ENCODE measurements around the gene FAAP20. TPM values are rescaled to one million over a fixed set of nuclear protein-coding genes. Genes with fewer than 3 reads are reported as not detected.

The FAAP20 gene
- polyA plus RNA-seq, 1 donor from 2014 or later = 45.3 TPM

DNA sequence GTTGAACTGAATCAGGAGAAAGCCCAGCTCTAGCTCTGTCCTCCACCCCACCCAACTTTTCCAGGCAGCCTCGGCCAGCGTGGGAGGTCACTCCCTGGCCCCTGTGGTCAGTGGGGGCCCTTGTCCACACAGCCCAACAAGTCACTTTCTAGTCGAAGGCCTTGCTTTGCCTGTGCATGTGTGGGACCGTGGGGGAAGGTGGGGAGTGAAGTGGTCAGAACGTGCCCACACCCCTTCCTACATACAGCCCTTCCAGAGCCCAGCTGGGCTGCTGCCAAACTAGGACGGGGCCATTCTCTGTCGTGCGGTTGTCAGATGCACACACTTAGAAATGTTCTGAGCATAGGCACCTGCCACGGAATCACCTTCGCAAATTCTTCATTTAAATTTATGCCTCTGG lies 18.0 kb downstream of the FAAP20 start:
- H3K9me3 ChIP-seq (ENCODE audit: low read length) = no peaks in the 10 kb centered on the region
- H3K9ac ChIP-seq (ENCODE audit: low read length) = no peak overlapping the region
- H3K4me2 ChIP-seq (ENCODE audit: low read length) = no peak overlapping the region
- no peak overlapping the region for H3K27ac ChIP-seq (ENCODE audit: low read length)
- no peak overlapping the region for H3K4me3 ChIP-seq (ENCODE audit: low read length)
- H3K9me2 ChIP-seq (ENCODE audit: insufficient read depth, low read length) = no peaks in the 10 kb centered on the region
- TF ChIP-seq, protein P1, sequence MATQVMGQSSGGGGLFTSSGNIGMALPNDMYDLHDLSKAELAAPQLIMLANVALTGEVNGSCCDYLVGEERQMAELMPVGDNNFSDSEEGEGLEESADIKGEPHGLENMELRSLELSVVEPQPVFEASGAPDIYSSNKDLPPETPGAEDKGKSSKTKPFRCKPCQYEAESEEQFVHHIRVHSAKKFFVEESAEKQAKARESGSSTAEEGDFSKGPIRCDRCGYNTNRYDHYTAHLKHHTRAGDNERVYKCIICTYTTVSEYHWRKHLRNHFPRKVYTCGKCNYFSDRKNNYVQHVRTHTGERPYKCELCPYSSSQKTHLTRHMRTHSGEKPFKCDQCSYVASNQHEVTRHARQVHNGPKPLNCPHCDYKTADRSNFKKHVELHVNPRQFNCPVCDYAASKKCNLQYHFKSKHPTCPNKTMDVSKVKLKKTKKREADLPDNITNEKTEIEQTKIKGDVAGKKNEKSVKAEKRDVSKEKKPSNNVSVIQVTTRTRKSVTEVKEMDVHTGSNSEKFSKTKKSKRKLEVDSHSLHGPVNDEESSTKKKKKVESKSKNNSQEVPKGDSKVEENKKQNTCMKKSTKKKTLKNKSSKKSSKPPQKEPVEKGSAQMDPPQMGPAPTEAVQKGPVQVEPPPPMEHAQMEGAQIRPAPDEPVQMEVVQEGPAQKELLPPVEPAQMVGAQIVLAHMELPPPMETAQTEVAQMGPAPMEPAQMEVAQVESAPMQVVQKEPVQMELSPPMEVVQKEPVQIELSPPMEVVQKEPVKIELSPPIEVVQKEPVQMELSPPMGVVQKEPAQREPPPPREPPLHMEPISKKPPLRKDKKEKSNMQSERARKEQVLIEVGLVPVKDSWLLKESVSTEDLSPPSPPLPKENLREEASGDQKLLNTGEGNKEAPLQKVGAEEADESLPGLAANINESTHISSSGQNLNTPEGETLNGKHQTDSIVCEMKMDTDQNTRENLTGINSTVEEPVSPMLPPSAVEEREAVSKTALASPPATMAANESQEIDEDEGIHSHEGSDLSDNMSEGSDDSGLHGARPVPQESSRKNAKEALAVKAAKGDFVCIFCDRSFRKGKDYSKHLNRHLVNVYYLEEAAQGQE (IDR thresholded peaks at IDR 0.05; ENCODE audit: borderline replicate concordance) = no peak
- TF ChIP-seq EP300 (conservative IDR thresholded peaks at IDR 0.05; ENCODE audit: poor library complexity, severe bottlenecking) (no peak), RAD21 (conservative IDR thresholded peaks at IDR 0.05) (no peak), TAF1 (IDR thresholded peaks at IDR 0.05; ENCODE audit: low read depth) (no peak)
- no peaks in the 10 kb centered on the region for H3F3A ChIP-seq (ENCODE audit: insufficient read depth, low read length, poor library complexity, severe bottlenecking)
- H3K36me3 ChIP-seq (ENCODE audit: insufficient read depth, low read length) = no peaks in the 10 kb centered on the region
- no peak overlapping the region for H2AFZ ChIP-seq (ENCODE audit: low read depth, low read length)
- H3K79me2 ChIP-seq (replicated peaks; ENCODE audit: insufficient read depth, low read length) = no peaks in the 10 kb centered on the region
- H3K27me3 ChIP-seq (ENCODE audit: insufficient read depth, low read depth, low read length) = no peaks in the 10 kb centered on the region
- no peaks in the 10 kb centered on the region for H4K20me1 ChIP-seq (ENCODE audit: insufficient read depth)

DNA sequence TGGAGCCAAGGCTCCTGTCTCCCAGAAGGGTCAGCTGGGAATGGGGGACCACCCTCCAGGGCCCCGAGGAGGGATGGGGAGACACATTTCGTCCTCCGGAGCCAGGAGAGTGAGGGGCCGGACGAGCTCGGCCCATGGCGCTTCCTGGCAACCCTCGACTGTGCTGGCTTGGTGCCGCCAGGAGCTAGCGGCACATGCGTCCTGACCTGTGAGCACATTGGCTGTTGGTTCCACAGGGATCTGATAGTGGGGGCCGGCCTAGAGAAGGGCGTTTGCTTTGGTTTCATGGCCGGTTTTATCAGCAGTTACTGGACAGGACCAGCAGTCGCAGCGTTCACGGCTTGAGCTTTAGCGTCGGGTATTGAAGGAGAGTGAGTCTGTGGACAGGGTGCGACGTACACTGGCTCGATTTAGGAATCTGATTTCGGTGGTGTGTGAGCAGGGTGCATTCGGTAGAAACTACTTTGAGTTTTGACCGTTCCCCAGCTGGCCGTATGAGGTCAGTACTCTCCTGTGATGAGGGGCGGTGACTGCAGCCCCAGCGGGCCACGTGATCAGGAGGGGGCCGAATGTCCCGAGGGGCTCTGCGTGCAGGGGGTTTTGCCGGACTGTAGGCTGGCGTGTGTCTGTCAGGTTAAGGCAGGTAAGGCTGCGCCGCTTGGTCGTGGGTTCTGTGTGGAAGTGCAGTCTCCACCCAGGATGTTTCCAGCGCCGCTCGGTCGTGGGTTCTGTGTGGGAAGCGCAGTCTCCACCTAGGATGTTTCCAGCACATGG lies 18.7 kb downstream of the FAAP20 start:
- Histone ChIP-seq H3K27me3 (ENCODE audit: insufficient read depth, low read depth, low read length) (no peaks in the 10 kb centered on the region), H3K9me3 (ENCODE audit: low read length) (no peaks in the 10 kb centered on the region), H3K4me2 (ENCODE audit: low read length) (no peak overlapping the region), H3K9ac (ENCODE audit: low read length) (no peak overlapping the region), H3K9me2 (ENCODE audit: insufficient read depth, low read length) (no peaks in the 10 kb centered on the region), H3K79me2 (replicated peaks; ENCODE audit: insufficient read depth, low read length) (no peaks in the 10 kb centered on the region), H3K27ac (ENCODE audit: low read length) (no peak overlapping the region), H3K4me3 (ENCODE audit: low read length) (no peak overlapping the region), H3K36me3 (ENCODE audit: insufficient read depth, low read length) (no peaks in the 10 kb centered on the region), H3F3A (ENCODE audit: insufficient read depth, low read length, poor library complexity, severe bottlenecking) (no peaks in the 10 kb centered on the region), H4K20me1 (ENCODE audit: insufficient read depth) (no peaks in the 10 kb centered on the region), H2AFZ (ENCODE audit: low read depth, low read length) (no peak overlapping the region)
- TF ChIP-seq MXI1 (conservative IDR thresholded peaks at IDR 0.05; ENCODE audit: poor library complexity, severe bottlenecking) (no peak), SMC3 (conservative IDR thresholded peaks at IDR 0.05; ENCODE audit: poor library complexity) (no peak), EP300 (conservative IDR thresholded peaks at IDR 0.05; ENCODE audit: poor library complexity, severe bottlenecking) (no peak), POLR2AphosphoS5 (IDR thresholded peaks at IDR 0.05) (no peak), RAD21 (conservative IDR thresholded peaks at IDR 0.05) (no peak)
- TF ChIP-seq, protein P2, sequence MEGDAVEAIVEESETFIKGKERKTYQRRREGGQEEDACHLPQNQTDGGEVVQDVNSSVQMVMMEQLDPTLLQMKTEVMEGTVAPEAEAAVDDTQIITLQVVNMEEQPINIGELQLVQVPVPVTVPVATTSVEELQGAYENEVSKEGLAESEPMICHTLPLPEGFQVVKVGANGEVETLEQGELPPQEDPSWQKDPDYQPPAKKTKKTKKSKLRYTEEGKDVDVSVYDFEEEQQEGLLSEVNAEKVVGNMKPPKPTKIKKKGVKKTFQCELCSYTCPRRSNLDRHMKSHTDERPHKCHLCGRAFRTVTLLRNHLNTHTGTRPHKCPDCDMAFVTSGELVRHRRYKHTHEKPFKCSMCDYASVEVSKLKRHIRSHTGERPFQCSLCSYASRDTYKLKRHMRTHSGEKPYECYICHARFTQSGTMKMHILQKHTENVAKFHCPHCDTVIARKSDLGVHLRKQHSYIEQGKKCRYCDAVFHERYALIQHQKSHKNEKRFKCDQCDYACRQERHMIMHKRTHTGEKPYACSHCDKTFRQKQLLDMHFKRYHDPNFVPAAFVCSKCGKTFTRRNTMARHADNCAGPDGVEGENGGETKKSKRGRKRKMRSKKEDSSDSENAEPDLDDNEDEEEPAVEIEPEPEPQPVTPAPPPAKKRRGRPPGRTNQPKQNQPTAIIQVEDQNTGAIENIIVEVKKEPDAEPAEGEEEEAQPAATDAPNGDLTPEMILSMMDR (IDR thresholded peaks at IDR 0.05; ENCODE audit: poor library complexity, severe bottlenecking) = no peak
- TF ChIP-seq, protein P1 (IDR thresholded peaks at IDR 0.05; ENCODE audit: borderline replicate concordance) = no peak
